NCI-H774 (cell line): ENCODE measurements around the gene POC5.
"Not testable (repeated sequence)": the region's sequence is repeated elsewhere in the genome, so short reads cannot be mapped to it uniquely, and the experiment has no call there.

ENCODE experiments used
- DNase-seq: peaks from one replicate; lab custom pipeline; 2025; lab: John Stamatoyannopoulos, UW

The POC5 gene

GRCh38 chr5:75701856-75702255 is 15.4 kb downstream of the POC5 start:
- no peak for DNase-seq

- DNase-seq: not testable (repeated sequence)
Observed at GRCh38 chr5:75695472-75696351, 21.5 kb downstream of the POC5 start.

- no peak for DNase-seq
Observed at GRCh38 chr5:75694781-75695180, 22.5 kb downstream of the POC5 start.

- no peak for DNase-seq
Observed at GRCh38 chr5:75690669-75691068, 26.6 kb downstream of the POC5 start.

- DNase-seq: no peak
Observed at GRCh38 chr5:75686480-75686879, 30.8 kb downstream of the POC5 start.

GRCh38 chr5:75685141-75685540 is 32.1 kb downstream of the POC5 start:
- no peak for DNase-seq

GRCh38 chr5:75681125-75681830 is 36.0 kb downstream of the POC5 start:
- DNase-seq: peak; percentile 47

- DNase-seq: no peak
Observed at GRCh38 chr5:75678155-75678554, 39.1 kb downstream of the POC5 start.

- DNase-seq: no peak
Observed at GRCh38 chr5:75677607-75678006, 39.6 kb downstream of the POC5 start.

GRCh38 chr5:75675783-75676182 is 41.5 kb downstream of the POC5 start:
- no peak for DNase-seq

- no peak for DNase-seq
Observed at GRCh38 chr5:75672616-75673015, 44.6 kb downstream of the POC5 start.

- DNase-seq: no peak
Observed at GRCh38 chr5:75671506-75671905, 45.7 kb downstream of the POC5 start.

GRCh38 chr5:75670577-75670976 is 46.7 kb downstream of the POC5 start:
- no peak for DNase-seq

GRCh38 chr5:75668977-75669689 is 48.1 kb downstream of the POC5 start:
- peak; percentile 76 for DNase-seq

- DNase-seq: no peak
Observed at GRCh38 chr5:75668445-75668844, 48.8 kb downstream of the POC5 start.

- no peak for DNase-seq
Observed at GRCh38 chr5:75667586-75667985, 49.7 kb downstream of the POC5 start.

- DNase-seq: no peak
Observed at GRCh38 chr5:75666801-75667200, 50.4 kb downstream of the POC5 start.

GRCh38 chr5:75664979-75665378 is 52.3 kb downstream of the POC5 start:
- no peak for DNase-seq

- DNase-seq: no peak
Observed at GRCh38 chr5:75663579-75664284, 53.5 kb downstream of the POC5 start.

- no peak for DNase-seq
Observed at GRCh38 chr5:75662061-75662460, 55.2 kb downstream of the POC5 start.

- DNase-seq: no peak
Observed at GRCh38 chr5:75660678-75661465, 56.4 kb downstream of the POC5 start.
